Activated T-cell treated with anti-CD3 and anti-CD28 coated beads, Interleukin-2, amount 50 U/mL, for 72 hours (primary cell): ENCODE measurements around the gene SIDT1. TPM values are rescaled to one million over a fixed set of nuclear protein-coding genes. Genes with fewer than 3 reads are reported as not detected.

Source experiments
- ATAC-seq, 2 donors: fragments of 150-1000 bp; cut with Tn5 transposase; replicated peaks in 1 of 2; 2 replicates each; pipeline ENCODE4 v1.10.0; 2021; ENCODE audit warnings: moderate library complexity in 2 of 2, mild to moderate bottlenecking in 1 of 2
- DNase-seq, 2 donors: peaks; one replicate each; pipeline ENCODE4 v3.0.0; 2021 to 2022; ENCODE audit warnings: mixed read lengths in 1 of 2
- H3K27ac Mint-ChIP-seq: one replicate; pipeline ENCODE4 v1.8.0; 2022; ENCODE audit warnings: mild to moderate bottlenecking, moderate library complexity, mixed read lengths
- H3K27me3 Mint-ChIP-seq: one replicate; pipeline ENCODE4 v1.8.0; 2022; ENCODE audit warnings: low read depth, mixed read lengths
- H3K36me3 Mint-ChIP-seq, 2 donors: one replicate each; pipeline ENCODE4 v1.8.0; 2022; ENCODE audit warnings: mixed read lengths in 2 of 2, mild to moderate bottlenecking in 1 of 2; ENCODE audit not compliant: insufficient read depth in 2 of 2
- H3K4me1 Mint-ChIP-seq: one replicate; pipeline ENCODE4 v1.8.0; 2022; ENCODE audit warnings: low read depth, mixed read lengths
- H3K4me3 Mint-ChIP-seq, 2 donors: one replicate each; pipeline ENCODE4 v1.8.0; 2022; ENCODE audit warnings: mild to moderate bottlenecking in 2 of 2, mixed read lengths in 2 of 2, moderate library complexity in 2 of 2
- H3K9me3 Mint-ChIP-seq, 2 donors: one replicate each; pipeline ENCODE4 v1.8.0; 2022; ENCODE audit warnings: mixed read lengths in 2 of 2
- total RNA-seq, 2 donors: library from RNA; stranded (reverse); gene quantifications; one replicate each; pipeline ENCODE4 v1.2.3, GENCODE V29; 2022

Gene SIDT1
- 10 to 100 TPM; 21.3 to 28.9 TPM for total RNA-seq

DNA sequence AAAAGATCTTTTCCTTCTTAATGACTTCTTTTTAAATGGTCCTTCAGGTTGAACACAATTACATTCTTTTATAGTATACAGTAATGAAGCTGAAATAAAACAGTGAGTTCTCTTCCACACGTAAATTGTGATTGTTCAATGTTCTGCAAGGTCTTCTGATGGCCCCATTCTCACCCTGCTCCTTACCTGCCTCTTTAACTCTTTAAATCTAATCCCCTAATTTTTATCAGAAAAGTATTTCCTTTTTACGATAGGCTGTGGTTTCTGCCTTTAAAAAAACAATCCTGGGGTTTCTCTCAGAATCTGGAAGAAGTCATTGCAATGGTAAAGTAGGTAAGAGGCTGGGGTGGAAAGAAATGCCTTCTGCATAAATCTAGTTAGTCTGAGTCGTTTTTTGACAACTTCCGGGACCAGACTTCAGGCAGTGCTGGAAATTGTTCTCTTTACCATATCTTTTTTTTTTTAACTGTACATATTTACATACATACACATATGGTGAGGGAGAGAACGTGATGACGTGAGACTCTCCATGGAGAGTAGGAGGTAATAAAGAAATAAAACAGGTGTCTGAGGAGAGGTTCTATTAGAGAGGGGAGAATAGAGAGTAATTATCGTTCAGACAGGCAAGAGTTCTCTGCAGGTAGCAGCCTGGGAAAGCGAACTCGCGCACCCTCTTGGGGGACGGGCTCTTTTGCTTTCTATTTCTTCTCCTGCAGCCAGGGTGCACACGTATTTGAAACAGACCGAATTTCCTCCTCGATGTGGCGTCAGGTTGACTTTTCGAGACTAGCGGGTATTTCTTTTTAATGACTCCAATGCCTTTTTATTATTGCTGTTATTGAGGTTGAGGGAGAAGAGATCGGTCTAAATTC is at the start of gene SIDT1:
Gene SIDT1, plus strand, starts transcription at position 730 of the 872 bp plus-strand sequence. CDS start 467 bp downstream, outside the sequence.
- H3K36me3 Mint-ChIP-seq, result peaks cover 10% of the 10 kb centered on the region in 2 donors
- no peaks in the 10 kb centered on the region for H3K9me3 Mint-ChIP-seq
- DNase-seq (peak; percentile 71 to 76), ATAC-seq (peak; percentile 78 to 81)
- H3K4me3 Mint-ChIP-seq, result peak within 1 kb of the TSS; percentile 94 to 97
- peaks cover 48% of the 10 kb centered on the region for H3K4me1 Mint-ChIP-seq
- no peaks in the 10 kb centered on the region for H3K27me3 Mint-ChIP-seq
- H3K27ac Mint-ChIP-seq, result peak within 1 kb of the TSS; percentile 98

GRCh38 chr3:113485161-113485609 is 47.2 kb upstream of the SIDT1 start:
- Mint-ChIP-seq H3K36me3 (peaks cover 7 to 14% of the 10 kb centered on the region in 2 donors), H3K4me3 (peak overlapping the region in 1 of 2 donors; percentile 15), H3K27me3 (no peaks in the 10 kb centered on the region), H3K27ac (peak overlapping the region; percentile 13), H3K4me1 (no peaks in the 10 kb centered on the region), H3K9me3 (peaks cover 4 to 5% of the 10 kb centered on the region in 2 donors)
- ATAC-seq (peak in 1 of 2 donors; percentile 41), DNase-seq (peak; percentile 3 to 35)

GRCh38 chr3:113495035-113495434 is 37.3 kb upstream of the SIDT1 start:
- H3K9me3 Mint-ChIP-seq, result no peaks in the 10 kb centered on the region
- no peak overlapping the region for H3K4me3 Mint-ChIP-seq
- H3K27ac Mint-ChIP-seq, result no peak overlapping the region
- H3K36me3 Mint-ChIP-seq, result peaks cover 4 to 9% of the 10 kb centered on the region in 2 donors
- H3K4me1 Mint-ChIP-seq, result no peaks in the 10 kb centered on the region
- ATAC-seq (peak in 1 of 2 donors; percentile 41), DNase-seq (peak; percentile 17 to 18)
- H3K27me3 Mint-ChIP-seq, result no peaks in the 10 kb centered on the region

DNA sequence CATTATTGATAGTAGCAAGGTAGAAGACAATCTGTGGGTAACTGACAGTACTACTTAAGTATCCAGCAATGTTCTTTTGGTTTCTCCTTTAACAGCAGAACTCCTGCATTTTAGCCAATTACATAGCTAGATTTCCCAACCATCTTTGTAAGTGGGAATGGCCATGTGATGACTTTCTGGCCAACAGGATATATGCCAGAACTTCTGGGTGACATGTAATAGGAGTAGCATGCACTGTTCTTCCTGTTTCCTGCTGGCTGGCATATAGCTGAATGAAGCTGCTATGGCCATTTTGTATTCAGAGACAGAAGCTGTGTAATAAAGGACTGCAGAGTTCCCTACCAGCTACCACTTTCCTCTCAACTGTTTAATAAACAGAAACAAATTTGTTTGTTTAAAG is 35.4 kb upstream of the SIDT1 start:
- no peak for DNase-seq
- no peak for ATAC-seq
- H3K27ac Mint-ChIP-seq, result no peak overlapping the region
- H3K4me3 Mint-ChIP-seq, result no peak overlapping the region
- H3K4me1 Mint-ChIP-seq, result peaks cover 3% of the 10 kb centered on the region
- no peaks in the 10 kb centered on the region for H3K27me3 Mint-ChIP-seq
- H3K9me3 Mint-ChIP-seq, result no peaks in the 10 kb centered on the region
- H3K36me3 Mint-ChIP-seq, result peaks cover 0 to 8% of the 10 kb centered on the region in 2 donors

DNA sequence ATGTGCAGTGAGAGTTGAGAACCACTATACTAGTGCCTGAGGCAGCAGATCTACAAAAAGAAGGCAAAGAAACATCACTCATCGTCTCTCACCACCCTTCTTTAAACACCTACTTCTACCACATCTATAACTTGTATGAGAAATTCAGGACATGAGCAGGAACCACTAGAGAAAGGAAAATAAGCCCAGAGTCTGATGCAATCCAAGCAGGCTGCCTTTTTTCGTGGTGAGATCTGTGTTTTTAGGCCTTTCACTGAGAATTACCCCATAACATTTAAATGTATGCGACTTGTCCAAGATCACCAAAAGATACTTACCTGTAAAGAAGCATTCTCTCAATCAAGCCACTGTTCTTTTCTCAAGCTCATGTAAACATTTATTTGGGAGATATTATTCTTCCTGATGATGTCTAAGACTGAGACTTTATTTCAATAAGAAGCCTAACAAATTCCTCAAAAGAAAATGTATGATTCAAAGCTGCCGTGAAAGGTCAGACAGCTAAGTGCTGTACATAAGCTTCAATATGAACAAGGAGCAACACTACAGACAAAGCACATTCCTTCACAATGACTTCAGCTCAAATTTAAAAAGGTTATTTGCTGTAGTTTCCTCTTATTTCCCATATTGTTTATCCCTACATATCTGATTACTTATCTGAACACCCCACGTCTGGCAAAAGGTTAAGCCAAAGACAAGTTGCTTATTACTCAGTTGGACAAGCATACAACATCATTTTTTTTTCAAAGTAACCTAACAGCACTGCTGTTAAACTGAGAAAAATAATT is 33.9 kb upstream of the SIDT1 start:
- ATAC-seq, result no peak
- H3K4me1 Mint-ChIP-seq, result peaks cover 5% of the 10 kb centered on the region
- H3K27ac Mint-ChIP-seq, result peak overlapping the region; percentile 68

GRCh38 chr3:113499081-113499480 is 33.3 kb upstream of the SIDT1 start:
- no peak for ATAC-seq
- DNase-seq, result no peak
- H3K4me3 Mint-ChIP-seq, result no peak overlapping the region
- no peaks in the 10 kb centered on the region for H3K27me3 Mint-ChIP-seq
- no peaks in the 10 kb centered on the region for H3K9me3 Mint-ChIP-seq
- peaks cover 5% of the 10 kb centered on the region for H3K4me1 Mint-ChIP-seq
- H3K27ac Mint-ChIP-seq, result no peak overlapping the region
- peaks cover 0 to 10% of the 10 kb centered on the region in 2 donors for H3K36me3 Mint-ChIP-seq

More for the DNA sequence above, 33.9 kb upstream of the SIDT1 start:
- Mint-ChIP-seq H3K9me3 (no peaks in the 10 kb centered on the region), H3K36me3 (peaks cover 0 to 10% of the 10 kb centered on the region in 2 donors), H3K27me3 (no peaks in the 10 kb centered on the region), H3K4me3 (no peak overlapping the region)
- no peak for DNase-seq

DNA sequence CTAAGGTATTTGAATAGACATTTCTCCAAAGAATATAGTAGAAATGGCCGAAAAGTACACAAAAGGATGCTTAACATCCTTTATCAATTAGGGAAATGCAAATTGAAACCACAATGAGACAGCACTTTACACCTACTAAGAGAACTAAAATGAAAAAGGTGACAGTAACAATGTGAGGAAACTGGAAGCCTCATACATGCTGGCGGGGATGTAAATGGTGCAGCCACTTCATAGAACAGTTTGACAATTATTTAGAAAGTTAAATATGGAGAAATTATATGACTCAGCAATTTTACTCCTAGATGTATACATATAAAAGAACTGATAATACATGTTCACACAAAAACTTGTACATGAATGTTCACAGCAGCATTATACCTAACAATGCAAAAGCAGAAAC is 30.8 kb upstream of the SIDT1 start:
- no peaks in the 10 kb centered on the region for H3K9me3 Mint-ChIP-seq
- peaks cover 2 to 6% of the 10 kb centered on the region in 2 donors for H3K36me3 Mint-ChIP-seq
- no peaks in the 10 kb centered on the region for H3K27me3 Mint-ChIP-seq
- H3K27ac Mint-ChIP-seq, result no peak overlapping the region
- peaks cover 5% of the 10 kb centered on the region for H3K4me1 Mint-ChIP-seq
- DNase-seq, result no peak
- H3K4me3 Mint-ChIP-seq, result no peak overlapping the region
- no peak for ATAC-seq

DNA sequence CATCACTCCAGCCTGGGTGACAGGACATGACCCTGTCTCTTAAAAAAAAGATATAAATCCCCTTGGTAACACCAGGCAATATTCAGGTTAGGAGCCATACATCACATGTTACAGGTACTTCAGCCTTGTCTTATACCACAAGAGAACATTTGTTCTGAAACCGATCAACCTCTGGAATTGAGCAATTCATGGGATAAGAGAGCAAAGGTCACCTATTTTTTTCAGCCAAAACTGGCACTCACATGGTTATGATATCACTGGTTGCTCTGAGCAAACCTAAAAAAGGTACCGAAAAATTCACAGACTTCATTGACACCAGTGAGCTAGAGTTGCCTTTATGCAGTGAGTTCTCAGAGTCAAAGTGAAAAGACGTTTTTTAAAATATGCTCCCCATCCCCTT is 26.5 kb upstream of the SIDT1 start:
- no peak overlapping the region for H3K27ac Mint-ChIP-seq
- peaks cover 5% of the 10 kb centered on the region for H3K4me1 Mint-ChIP-seq
- no peak for ATAC-seq
- H3K9me3 Mint-ChIP-seq, result no peaks in the 10 kb centered on the region
- peaks cover 2 to 5% of the 10 kb centered on the region in 2 donors for H3K36me3 Mint-ChIP-seq
- H3K4me3 Mint-ChIP-seq, result no peak overlapping the region
- no peak for DNase-seq
- no peaks in the 10 kb centered on the region for H3K27me3 Mint-ChIP-seq

- DNase-seq (no peak), ATAC-seq (no peak)
- no peak overlapping the region for H3K27ac Mint-ChIP-seq
- H3K27me3 Mint-ChIP-seq, result no peaks in the 10 kb centered on the region
- peaks cover 2 to 3% of the 10 kb centered on the region in 2 donors for H3K36me3 Mint-ChIP-seq
- no peak overlapping the region for H3K4me3 Mint-ChIP-seq
- H3K9me3 Mint-ChIP-seq, result no peaks in the 10 kb centered on the region
- H3K4me1 Mint-ChIP-seq, result peaks cover 2% of the 10 kb centered on the region
Measured at GRCh38 chr3:113507501-113508067, 24.8 kb upstream of the SIDT1 start.

DNA sequence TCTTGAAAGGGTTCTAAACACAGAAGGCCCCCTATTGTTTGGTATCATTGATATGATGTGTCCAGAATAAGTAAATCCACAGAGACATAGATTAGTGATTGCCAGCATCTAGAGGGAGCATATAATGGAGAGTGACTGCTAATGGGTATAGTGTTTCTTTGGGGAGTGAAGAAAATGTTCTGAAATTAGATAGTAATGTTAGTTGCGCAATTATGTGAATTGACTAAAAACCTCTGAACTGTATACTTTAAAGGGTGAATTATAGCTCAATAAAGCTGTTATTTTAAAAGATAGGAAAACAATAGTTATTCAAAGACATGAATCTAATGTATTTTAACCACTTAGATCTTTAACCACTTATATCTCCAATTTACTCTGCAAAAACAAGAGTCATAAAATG is 23.4 kb upstream of the SIDT1 start:
- no peak for ATAC-seq

GRCh38 chr3:113514265-113514769 is 18.0 kb upstream of the SIDT1 start:
- H3K9me3 Mint-ChIP-seq, result no peaks in the 10 kb centered on the region
- no peak overlapping the region for H3K4me3 Mint-ChIP-seq
- ATAC-seq (no peak), DNase-seq (no peak)
- H3K36me3 Mint-ChIP-seq, result peaks cover 0 to 5% of the 10 kb centered on the region in 2 donors
- peaks cover 11% of the 10 kb centered on the region for H3K4me1 Mint-ChIP-seq
- peaks cover 18% of the 10 kb centered on the region for H3K27me3 Mint-ChIP-seq
- H3K27ac Mint-ChIP-seq, result no peak overlapping the region

More for the DNA sequence above, 23.4 kb upstream of the SIDT1 start:
- H3K9me3 Mint-ChIP-seq, result no peaks in the 10 kb centered on the region
- peaks cover 2 to 3% of the 10 kb centered on the region in 2 donors for H3K36me3 Mint-ChIP-seq
- peaks cover 5% of the 10 kb centered on the region for H3K4me1 Mint-ChIP-seq
- no peaks in the 10 kb centered on the region for H3K27me3 Mint-ChIP-seq
- no peak for DNase-seq
- no peak overlapping the region for H3K4me3 Mint-ChIP-seq
- H3K27ac Mint-ChIP-seq, result no peak overlapping the region

- H3K4me1 Mint-ChIP-seq, result peaks cover 11% of the 10 kb centered on the region
- no peak overlapping the region for H3K27ac Mint-ChIP-seq
- peaks cover 18% of the 10 kb centered on the region for H3K27me3 Mint-ChIP-seq
- no peak overlapping the region for H3K4me3 Mint-ChIP-seq
- peaks cover 0 to 2% of the 10 kb centered on the region in 2 donors for H3K36me3 Mint-ChIP-seq
- no peaks in the 10 kb centered on the region for H3K9me3 Mint-ChIP-seq
- DNase-seq (no peak), ATAC-seq (no peak)
Measured at GRCh38 chr3:113516115-113516505, 16.2 kb upstream of the SIDT1 start.
